Measurements from ENCODE around the gene LBR.
A peak's percentile ranks its signal among the peaks of the same experiment; 100 is the strongest.

LBR gene

DNA sequence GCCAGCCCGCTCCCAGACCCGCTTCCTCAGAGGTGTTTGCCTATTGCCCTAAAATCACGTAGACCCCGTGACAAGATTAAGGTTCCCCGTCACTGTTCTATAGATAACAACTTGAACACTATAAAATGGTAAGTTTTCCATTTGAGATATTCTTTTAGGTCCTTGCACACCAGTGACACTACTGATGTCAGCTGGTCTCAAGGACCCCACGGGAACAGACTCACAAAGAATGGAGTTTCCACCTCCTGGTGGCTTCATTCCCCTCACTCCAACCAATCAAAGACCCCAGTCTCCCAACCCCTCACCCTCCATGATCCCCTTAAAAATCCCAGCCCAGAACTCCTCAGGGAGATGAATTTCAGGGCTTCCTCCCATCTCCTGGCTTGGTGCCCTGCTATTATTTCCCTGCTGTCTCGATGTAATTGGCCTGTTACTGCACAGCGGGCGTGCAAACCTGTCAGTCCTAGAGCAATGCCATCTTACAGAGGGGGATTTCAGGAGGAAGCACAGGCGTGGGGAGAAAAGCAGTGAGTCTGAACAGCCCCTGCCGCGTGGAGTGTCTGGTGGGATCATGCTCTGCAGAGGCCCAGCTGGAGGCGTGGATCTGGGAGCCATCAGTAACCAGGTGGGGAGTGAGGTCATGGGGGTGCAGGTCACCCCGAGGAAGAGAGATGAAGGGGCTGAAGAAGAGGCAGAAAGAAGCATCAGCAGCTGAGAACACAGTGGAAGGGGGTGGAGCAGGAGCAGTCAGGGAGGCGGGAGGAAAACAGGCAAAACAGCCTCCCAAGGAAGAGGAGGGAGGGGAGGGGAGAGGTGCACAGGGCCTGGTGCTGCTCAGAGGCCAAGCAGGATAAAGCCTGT lies 35.1 kb upstream of the LBR start:
- DNase-seq: no peak

DNA sequence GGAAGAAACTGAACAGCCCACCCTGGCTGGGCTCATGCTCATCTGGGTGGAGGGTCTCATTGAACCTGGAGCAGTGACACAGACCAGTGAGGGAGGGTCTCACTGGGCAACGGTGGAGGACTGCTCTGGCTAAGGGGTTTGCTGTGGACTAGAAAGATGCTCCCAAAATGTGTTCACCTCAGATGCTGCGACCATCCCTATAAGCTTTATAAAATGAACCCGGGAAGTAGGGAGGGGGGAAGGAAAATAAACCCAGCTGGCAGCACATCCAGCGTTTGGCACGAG lies 34.5 kb upstream of the LBR start:
- no peak for DNase-seq

DNA sequence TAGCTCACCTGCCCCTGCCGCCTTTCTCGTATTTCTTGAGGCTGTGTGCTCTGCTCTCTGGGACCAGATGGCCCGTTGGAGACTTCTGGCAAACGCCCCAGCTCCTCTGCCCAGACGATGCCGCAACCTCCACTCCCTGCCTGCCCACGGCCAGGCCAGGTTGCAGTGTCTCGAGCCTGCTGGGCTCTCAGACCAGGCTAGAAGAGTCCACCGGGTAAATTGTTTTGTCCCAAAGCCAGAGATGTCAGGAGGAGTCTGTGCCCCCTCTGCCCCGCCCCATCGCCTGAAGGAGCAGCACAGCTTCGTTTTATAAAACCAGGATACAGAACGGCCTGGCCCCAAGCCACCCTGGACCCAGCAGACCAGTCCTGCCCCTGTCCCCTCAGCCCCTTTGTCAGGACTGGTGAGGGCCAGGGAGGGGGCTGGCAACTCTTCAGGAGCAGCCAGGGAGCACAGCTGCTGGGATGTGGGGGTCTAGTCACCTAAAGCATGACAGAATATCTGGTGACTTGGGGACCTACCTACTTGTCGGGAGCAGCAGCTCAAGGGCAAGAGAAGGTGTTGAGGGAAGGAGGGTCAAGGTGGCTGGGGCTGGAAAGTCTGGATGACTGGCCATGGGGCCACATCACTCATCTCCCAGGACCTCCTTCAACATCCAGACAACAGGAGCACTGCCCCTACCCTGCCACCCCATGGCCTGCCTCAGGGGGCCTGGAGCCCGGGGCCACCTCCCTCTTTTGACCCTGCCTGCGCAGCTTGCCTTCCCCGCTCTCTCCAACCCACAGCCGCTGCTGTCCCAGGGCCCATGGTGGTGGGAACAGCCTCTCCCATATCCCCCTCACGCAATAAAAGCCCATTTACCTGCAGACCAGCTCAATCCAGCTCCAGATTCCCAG lies 33.9 kb upstream of the LBR start:
- peak; percentile 76 for DNase-seq

DNA sequence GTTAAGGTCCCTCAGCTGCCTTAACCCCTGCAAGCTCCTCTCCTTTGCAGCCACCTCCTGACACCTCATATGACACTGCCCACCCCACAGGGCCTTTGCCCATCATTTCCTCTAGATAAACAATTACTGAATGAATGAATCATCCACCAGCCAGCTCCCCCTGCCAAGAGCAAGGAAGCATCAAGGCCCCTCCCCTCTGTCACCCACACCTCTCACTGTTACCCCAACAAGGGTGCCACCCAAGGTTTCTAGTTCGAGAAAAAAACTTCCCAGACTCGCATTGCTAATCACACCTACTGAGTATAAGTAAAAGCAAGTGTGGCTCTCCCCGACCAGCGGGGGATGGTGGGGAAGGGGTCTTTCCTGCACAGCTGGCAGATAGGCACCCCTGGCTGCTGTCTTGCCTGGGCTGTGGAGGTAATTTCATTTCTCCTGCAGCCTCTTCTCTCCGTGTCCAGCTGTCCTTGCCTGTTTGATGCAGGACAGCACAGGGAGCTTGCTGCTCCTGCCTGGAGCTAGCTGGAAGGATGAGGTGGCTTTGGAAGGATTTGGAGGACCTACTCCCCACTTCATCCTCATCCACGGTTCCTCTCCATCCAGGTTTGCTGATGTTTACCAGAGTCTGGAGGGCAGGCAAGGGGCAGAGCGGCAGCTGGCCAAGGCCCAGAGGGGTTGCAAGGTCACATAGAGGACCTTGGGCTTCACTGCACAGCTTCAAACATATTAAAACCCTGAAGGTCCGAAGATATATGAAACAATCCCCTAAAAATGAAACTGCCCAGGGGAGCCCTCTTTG lies 33.1 kb upstream of the LBR start:
- DNase-seq: peak; percentile 42

DNA sequence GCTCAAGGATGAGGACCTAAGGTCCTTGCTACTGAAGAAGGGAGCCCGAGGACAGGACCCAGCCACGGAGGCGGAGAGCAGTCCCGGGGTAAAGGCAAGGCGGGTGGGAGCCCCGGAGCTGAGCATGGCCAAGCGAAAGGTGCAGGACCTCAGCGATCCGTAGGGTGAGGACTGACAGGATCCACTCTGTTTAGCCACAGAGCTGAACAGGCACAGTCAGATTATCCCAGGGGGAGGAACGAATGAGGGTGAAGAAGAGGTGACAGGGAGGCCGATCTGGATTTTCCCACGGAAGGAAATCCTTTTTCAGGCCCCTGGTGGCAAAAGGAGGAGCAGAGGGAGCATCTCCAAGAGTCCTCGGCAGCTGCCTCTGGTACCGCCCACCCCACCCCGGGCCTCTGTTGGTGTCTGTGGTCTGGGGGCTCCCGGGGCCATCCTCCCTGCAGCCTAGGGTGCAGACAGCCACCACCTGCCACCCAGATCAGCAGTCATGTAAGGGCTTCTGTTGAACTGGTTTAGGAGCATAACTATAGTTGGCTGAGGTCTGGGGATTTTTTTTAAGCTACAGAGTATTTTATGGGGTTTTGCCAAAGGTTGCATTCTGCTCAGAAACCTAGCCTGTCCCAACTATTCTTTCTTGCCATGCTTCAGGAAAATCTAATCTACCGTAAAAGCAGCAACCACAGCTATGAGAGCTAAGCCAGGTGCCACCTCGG lies 32.3 kb upstream of the LBR start:
- DNase-seq: no peak

DNA sequence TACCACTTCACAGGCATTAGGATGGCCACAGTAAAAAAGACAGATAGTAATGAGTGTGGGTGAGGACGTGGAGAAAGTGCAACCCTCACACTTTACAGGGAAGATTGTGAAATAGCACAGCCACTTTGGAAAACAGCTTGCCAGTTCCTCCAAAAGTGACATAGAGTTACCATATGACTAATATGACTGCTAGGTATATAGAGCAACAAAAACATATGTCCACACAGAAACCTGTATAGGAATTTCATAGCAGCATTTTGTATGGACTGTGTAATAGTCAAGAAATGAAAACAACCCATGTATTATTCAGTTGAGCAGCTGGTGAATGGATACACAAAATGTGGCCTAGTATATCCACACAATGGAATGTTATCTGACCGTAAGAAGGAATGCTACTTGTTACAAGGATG lies 30.4 kb upstream of the LBR start:
- DNase-seq: no peak

DNA sequence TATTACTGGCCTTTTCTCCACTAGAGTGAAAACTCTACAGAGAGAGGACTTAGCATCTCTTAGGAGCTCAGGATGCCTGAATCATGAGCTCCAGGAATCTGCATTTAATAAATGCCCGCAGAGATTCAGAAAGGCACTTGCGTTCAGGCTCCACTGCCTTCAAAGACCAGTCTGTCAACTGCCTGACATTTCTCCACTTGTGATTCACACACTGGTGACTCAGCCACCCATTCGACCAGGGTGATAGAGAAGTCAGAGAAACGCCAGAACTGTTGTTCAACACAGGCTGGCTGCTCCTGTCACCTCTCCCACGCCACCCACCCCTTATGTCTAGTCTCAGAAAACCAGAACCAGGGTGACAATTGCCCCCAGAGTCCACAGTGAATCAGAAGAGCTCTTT lies 26.9 kb upstream of the LBR start:
- DNase-seq: no peak

DNA sequence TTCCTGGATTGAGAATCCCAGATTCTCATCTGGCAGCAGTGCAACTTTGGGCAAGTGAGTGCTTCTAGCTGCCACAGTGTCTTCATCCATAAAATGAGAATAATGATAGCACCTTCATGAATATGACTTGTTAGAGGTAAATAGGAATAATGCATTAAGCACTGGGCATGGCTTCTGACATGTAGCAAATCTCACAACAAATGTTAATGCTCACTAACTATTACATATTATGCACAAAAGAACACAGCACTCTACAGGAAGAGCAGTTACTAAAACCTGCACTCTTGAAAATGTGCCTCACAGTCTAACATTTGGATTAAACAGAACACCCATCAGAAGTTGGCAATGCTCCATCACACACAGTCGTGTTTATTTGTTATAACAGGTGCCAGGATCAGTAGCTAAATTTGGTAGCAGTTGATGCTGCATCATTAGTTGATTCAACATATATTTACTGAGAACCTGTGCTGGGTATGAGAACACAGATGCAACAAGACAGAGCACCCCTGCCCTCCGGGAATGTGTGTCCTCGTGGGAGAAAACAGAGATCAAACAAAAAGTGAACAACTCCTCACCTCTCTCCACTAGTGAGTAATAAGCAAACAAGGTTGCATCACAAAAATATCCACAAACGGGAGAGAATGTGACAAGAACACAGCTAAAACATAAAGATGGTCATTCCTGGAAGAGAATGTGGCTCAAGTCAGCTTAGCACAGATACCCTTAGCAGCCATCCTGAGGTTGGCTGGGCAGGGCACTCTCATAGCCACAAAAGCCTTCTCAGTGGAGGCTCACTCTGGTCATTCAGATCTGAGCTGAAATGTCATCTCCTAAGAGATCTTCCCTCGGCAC lies 26.2 kb upstream of the LBR start:
- peak; percentile 89 for DNase-seq

DNA sequence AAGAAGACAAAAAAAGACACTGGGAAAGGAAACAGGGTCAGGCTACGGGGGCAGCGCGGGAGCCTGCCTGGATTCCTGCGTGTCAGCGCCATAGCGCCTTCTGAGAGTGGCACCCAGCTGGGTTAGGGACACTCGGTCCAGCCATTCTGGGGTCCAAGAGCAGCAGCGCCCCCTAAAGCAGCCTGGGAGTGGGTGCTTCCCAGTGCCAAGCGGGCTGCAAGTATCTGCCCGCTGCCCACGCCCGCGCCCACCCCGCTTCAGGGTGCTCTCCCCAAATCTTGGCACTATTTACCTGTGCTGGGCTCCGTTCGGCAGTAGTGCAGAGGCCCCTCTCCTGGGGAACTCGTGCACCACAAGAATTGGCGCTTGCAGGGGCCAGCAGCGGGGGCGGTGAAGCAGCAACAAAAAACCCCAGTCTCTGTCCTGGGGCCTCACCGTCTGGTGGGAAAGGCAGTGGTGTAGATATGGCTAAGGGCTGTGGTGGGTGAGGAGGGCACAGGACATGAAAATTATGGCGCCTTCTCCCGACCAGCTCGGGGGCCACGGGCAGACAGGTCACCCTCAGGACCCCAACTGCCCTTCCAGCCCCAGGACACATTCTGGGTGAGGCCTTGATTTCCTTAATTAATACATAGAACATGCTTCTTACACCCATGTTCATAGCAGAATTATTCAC lies 24.1 kb upstream of the LBR start:
- no peak for DNase-seq

DNA sequence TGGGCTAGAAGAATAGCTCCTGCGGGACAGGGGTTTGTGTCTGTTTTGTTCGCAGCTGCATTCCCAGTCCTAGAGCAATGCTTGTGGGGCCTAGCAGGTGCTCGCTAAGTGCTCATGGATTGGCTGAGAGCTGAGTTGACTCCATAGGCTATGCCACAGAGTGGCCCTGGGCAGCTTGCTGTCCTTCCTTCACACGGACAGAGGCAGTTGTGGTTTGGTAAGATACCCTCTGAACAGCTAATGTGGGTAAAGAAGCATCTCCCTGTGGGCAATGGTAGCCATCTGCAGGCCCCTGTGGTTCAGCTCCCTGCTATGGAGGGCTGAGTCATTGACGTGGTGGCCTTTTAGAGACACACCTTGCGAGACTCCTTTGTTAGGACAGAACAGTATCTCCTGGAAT lies 23.5 kb upstream of the LBR start:
- DNase-seq: no peak

DNA sequence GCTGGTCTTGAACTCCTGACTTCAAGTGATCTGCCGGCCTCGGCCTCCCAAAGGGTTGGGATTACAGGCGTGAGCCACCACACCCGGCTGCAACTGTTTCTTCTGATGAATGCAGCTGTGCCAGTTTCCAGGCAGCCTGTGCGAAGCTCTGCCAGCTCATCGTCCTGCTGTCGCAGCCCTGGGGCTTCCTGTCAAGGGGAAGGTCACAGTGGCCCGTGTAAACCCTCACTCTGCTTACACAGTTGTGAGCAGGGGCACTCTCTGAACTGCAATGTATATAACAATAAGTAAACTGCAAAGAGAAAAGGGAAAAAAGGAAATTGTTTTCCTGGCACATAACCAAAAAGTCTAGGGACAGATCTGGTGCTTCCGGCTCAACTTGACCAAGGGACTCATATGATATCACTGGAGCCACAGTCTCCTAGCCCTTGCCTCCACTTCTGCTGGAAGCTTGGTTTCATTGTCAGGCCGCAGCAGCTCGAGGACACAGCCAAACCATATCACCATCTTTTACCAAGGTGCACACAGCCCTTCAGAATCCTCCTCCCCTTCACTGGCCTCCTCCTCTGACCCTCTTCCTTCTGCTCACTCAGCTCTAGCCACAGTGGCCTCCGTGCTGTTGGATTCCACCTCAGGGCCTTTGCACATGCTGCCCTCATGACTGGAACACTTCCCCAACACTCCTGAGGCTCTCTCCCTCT lies 22.8 kb upstream of the LBR start:
- DNase-seq: peak; percentile 48

DNA sequence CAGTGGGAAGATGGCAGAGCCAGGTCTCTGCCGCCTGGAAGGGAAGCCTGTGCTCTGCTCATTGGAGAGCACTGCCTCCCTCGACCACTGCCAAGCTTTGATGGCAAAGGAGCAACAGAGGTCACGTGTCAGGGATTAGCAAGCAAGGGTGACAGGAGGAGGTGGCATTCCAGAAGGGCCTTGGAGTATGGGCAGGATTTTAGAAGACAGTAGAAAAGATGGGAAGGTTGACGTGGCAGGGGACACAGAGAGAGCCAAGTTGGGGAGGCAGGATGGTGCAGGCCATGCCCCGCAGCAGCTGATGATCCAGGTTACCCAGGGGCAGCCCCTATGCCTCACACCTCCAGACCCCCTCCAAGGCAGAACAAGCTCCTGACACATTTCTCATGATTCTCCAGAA lies 21.9 kb upstream of the LBR start:
- no peak for DNase-seq

DNA sequence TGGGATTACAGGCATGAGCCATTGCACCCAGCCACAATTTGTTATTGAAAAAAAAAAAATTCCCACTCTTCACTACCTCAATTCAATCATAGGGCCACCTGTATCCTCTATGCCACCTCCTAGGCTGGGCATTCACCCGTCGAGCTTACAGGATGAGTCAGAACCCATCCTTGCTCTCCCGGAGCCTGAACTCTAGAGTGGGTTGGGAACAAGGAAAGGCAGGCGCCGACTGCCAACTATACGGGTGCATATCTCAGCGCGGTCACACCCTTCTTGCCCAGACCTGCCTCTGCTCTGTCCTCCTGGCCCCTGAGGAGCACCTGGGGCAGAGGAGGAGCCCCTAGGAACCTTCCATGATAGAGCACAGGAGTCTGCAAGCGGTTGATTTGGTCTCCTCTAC lies 21.4 kb upstream of the LBR start:
- no peak for DNase-seq

DNA sequence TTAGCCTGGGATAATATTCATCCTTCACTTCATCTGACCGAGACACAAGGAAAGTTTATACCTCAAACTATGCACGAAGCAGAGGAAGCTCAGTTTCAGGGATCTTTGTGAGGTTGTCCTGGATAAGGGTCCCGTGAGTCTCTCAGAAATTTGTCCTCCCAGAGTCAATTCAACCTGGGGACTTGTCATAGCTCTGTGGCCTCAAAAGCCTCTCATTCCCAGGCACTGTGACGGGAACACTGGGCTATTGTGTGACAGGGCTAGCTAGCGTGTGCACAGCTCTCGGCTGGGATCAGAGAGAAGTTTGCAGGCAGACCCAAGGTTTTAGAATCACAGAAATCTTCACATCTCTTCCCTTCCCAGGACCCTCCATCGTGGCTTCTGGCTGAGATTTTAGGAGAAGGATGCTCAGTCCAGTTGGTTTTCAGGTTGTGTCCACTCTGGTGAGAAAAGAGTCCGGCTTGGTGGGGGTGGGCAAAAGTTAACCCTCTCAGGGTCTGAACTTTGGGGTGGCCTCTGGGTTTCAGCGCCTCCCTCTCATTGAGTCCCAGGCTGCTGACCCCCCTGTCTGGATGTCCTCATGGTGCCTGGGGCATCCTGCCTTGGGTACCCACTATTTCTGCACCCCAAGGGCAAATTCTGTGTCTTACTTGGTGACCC lies 20.4 kb upstream of the LBR start:
- no peak for DNase-seq

DNA sequence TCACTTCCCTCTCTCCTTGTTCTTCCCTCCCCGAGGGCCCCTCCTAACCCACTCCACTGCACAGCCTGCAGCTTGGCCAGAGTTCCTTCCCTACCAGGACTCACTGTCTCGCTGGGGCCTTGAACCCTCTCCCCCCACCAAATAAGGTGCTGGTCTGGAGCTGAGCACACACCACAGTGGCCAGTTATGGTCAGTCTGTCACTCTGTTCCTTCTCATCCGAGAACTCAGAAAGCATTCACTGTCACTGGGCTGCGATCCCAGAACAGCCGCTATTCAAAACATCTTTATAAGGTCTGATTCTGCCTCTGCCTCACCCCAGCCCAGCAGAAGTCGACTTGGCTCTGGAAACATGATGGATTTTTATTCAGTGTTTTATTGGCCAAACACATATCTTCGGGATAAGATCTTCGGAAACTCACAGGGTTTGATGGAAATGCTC lies 19.8 kb upstream of the LBR start:
- no peak for DNase-seq

DNA sequence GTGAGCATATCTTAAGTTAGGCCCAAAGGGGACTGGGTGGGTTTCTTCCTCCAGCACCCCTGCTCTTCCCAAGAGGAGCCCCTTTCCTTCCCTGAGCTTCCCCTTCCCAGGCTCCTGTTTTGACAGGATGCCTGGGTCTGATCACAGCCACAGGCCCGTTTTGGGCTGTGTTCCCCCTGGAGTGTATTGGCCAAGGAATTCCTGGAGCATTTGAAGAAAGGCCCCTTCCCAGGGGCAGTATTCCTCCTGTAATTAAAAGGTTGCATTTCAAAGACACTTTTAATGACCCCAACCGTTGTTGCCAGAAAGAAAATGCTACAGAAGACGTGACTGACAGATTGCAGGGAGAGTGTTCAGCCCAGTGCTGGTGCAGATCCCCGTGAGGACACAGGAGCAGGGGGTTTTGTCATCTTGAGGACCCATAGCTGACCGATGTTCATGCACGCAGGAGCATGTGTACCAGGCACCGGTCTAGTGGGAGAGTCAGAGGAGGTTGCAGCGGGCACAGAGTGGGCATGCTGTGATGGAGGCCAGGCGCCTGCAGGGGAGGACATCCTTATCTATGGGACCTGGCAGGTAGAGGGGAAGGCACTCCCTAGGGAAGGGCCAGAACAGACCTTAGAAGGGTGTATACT lies 19.3 kb upstream of the LBR start:
- DNase-seq: no peak

DNA sequence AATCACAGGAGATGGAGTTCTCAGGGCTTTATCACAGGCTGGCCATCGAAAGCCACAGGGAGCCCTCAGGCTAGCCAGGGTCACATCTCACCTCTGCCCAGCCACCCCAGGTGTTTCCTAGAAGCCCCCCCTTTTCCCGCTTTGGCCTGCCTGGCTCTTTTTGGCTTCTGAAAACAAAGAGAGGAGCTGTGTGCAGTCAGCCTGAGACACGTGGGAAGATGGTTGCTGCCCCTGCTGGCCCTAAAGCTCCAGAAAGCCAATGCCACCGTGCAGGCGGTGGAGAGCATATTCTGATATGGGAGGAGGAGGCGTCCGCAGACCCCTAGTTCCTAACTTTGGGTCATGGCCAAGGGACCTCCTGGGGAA lies 18.7 kb upstream of the LBR start:
- no peak for DNase-seq

DNA sequence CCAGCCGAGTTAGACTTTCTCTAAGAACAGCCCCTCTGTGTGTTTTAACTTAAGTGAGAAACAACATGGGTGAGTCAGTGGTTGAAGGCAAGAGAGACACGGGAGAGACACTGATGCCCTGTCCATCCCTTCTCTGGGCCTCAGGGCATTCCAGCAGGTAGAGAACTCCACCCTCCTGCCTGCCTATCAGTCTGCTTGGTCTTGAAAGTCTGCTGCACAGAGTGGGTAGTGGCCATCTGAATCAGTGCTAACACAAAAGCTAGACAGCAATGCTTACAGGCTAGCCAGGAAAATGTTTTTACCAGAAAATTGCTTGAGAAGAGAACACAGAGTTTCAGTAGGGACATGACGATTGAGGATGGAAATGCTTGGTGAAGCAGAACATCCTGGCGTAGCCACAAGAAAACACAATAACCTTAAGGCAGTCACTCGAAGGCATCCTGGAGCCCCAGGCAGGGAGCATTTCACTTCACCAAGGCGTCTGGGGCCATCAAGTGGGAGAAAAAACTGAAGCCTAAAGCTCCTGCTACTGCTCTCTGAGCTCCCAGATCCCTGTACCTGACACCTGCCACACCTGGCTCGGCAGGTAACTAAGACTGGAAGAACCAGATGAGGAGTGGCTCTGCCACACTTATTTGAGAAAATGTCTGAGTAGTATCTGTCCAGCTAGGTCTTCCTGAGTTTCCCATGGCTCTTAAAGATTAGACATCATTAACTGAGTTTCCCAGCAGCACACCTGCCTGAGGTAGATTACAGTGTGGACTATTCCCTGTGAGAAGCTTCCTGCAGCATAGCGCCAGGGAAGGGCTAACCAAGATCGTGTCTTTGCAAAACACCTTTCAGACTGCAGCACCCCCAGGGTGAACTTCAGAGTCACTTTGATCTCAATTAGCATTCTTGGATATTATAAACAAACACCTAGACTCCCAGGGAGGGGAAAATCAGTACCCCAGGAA lies 18.1 kb upstream of the LBR start:
- no peak for DNase-seq

All from RPMI8226 (cell line).